Right kidney (tissue), 1 donor: ENCODE results near the gene KCNT1.

Experiments used
- DNase-seq: peaks from one replicate; pipeline ENCODE4 v3.0.0-alpha.2; 2016

The KCNT1 gene

GRCh38 chr9:135785013-135785575, 83.1 kb downstream of the KCNT1 start:
- DNase-seq: no peak

GRCh38 chr9:135786146-135786690, 84.2 kb downstream of the KCNT1 start:
- DNase-seq: no peak

- no peak for DNase-seq
These were observed 85.3 kb downstream of the KCNT1 start for GRCh38 chr9:135787317-135787716.

GRCh38 chr9:135787776-135788575, 86.0 kb downstream of the KCNT1 start:
- no peak for DNase-seq

GRCh38 chr9:135788576-135789300, 86.8 kb downstream of the KCNT1 start:
- DNase-seq: no peak

GRCh38 chr9:135789838-135790291, 87.9 kb downstream of the KCNT1 start:
- DNase-seq: no peak

- DNase-seq: no peak
These were observed 88.4 kb downstream of the KCNT1 start for GRCh38 chr9:135790356-135790755.

- no peak for DNase-seq
These were observed 88.9 kb downstream of the KCNT1 start for GRCh38 chr9:135790850-135791249.

- DNase-seq: no peak
These were observed 89.7 kb downstream of the KCNT1 start for GRCh38 chr9:135791431-135792267.

GRCh38 chr9:135792268-135793128, 90.5 kb downstream of the KCNT1 start:
- no peak for DNase-seq

- no peak for DNase-seq
These were observed 91.5 kb downstream of the KCNT1 start for GRCh38 chr9:135793221-135794056.

GRCh38 chr9:135794057-135794335, 92.0 kb downstream of the KCNT1 start:
- DNase-seq: no peak

- DNase-seq: no peak
These were observed 92.4 kb downstream of the KCNT1 start for GRCh38 chr9:135794361-135794885.

- DNase-seq: no peak
These were observed 93.4 kb downstream of the KCNT1 start for GRCh38 chr9:135795391-135795790.

GRCh38 chr9:135796784-135797485, 95.0 kb downstream of the KCNT1 start:
- no peak for DNase-seq

GRCh38 chr9:135797507-135798262, 95.7 kb downstream of the KCNT1 start:
- no peak for DNase-seq

- DNase-seq: no peak
These were observed 96.2 kb downstream of the KCNT1 start for GRCh38 chr9:135798263-135798585.

- no peak for DNase-seq
These were observed 97.3 kb downstream of the KCNT1 start for GRCh38 chr9:135799261-135799660.

GRCh38 chr9:135801070-135801469, 99.1 kb downstream of the KCNT1 start:
- no peak for DNase-seq
